ENCODE measurements around the gene FAM120A. TPM values are rescaled to one million over a fixed set of nuclear protein-coding genes. Genes with fewer than 3 reads are reported as not detected.

Gene FAM120A
- total RNA-seq, 1 donor, result 185 TPM

- TF ChIP-seq CTCF (IDR thresholded peaks at IDR 0.05; ENCODE audit: insufficient read depth, low read depth, low read length), result no peak
- H3K4me3 ChIP-seq (ENCODE audit: low read depth, low read length), result no peak overlapping the region
- DNase-seq (ENCODE audit: low read depth), result no peak
These were observed 90.3 kb downstream of the FAM120A start for GRCh38 chr9:93541581-93542349.

- TF ChIP-seq CTCF (IDR thresholded peaks at IDR 0.05; ENCODE audit: insufficient read depth, low read depth, low read length), result no peak
- no peak overlapping the region for H3K4me3 ChIP-seq (ENCODE audit: low read depth, low read length)
- DNase-seq (ENCODE audit: low read depth), result no peak
These were observed 91.6 kb downstream of the FAM120A start for GRCh38 chr9:93543117-93543516.

- no peak overlapping the region for H3K4me3 ChIP-seq (ENCODE audit: low read depth, low read length)
These were observed 94.9 kb downstream of the FAM120A start for GRCh38 chr9:93546356-93546755.

GRCh38 chr9:93549611-93550010 lies 98.1 kb downstream of the FAM120A start:
- DNase-seq (ENCODE audit: low read depth), result no peak
- no peak for TF ChIP-seq CTCF (IDR thresholded peaks at IDR 0.05; ENCODE audit: insufficient read depth, low read depth, low read length)
- no peak overlapping the region for H3K4me3 ChIP-seq (ENCODE audit: low read depth, low read length)

More at GRCh38 chr9:93546356-93546755, 94.9 kb downstream of the FAM120A start:
- DNase-seq (ENCODE audit: low read depth), result no peak
- no peak for TF ChIP-seq CTCF (IDR thresholded peaks at IDR 0.05; ENCODE audit: insufficient read depth, low read depth, low read length)

GRCh38 chr9:93552923-93553322 lies 101.4 kb downstream of the FAM120A start:
- DNase-seq (ENCODE audit: low read depth), result no peak
- H3K4me3 ChIP-seq (ENCODE audit: low read depth, low read length), result no peak overlapping the region
- TF ChIP-seq CTCF (IDR thresholded peaks at IDR 0.05; ENCODE audit: insufficient read depth, low read depth, low read length), result no peak

GRCh38 chr9:93555370-93555769 lies 103.9 kb downstream of the FAM120A start:
- no peak for DNase-seq (ENCODE audit: low read depth)
- no peak overlapping the region for H3K4me3 ChIP-seq (ENCODE audit: low read depth, low read length)
- TF ChIP-seq CTCF (IDR thresholded peaks at IDR 0.05; ENCODE audit: insufficient read depth, low read depth, low read length), result no peak

All from fibroblast of villous mesenchyme (primary cell).